ENCODE data around the gene MAST1.

The MAST1 gene

GRCh38 chr19:12838182-12838885 is at the start of gene MAST1:
MAST1 (plus strand) TSS chr19:12838515; CDS start chr19:12838573, 58 bp downstream.
- peak within 1 kb of the TSS; percentile 12 for H3K4me3 ChIP-seq (ENCODE audit: low read depth, low read length)
- no peak for DNase-seq (ENCODE audit: low read depth, low spot score)
- in situ Hi-C loops (cut with HindIII; ENCODE audit: low sequenced_read_pairs): no loop called here
- TF ChIP-seq CTCF (IDR thresholded peaks at IDR 0.05; ENCODE audit: low read depth, low read length): peak; percentile 35

- DNase-seq (ENCODE audit: low read depth, low spot score): peak; percentile 66
- in situ Hi-C loops (cut with HindIII; ENCODE audit: low sequenced_read_pairs): no loop called here
- TF ChIP-seq CTCF (IDR thresholded peaks at IDR 0.05; ENCODE audit: low read depth, low read length): peak; percentile 2
- no peak overlapping the region for H3K4me3 ChIP-seq (ENCODE audit: low read depth, low read length)
These were observed 49.6 kb upstream of the MAST1 start for GRCh38 chr19:12788682-12789097.

- peak overlapping the region; percentile 21 for H3K4me3 ChIP-seq (ENCODE audit: low read depth, low read length)
- peak; percentile 50 for DNase-seq (ENCODE audit: low read depth, low spot score)
- TF ChIP-seq CTCF (IDR thresholded peaks at IDR 0.05; ENCODE audit: low read depth, low read length): no peak
- in situ Hi-C loops (cut with HindIII; ENCODE audit: low sequenced_read_pairs): no loop called here
These were observed 49.0 kb upstream of the MAST1 start for GRCh38 chr19:12789098-12789903.

GRCh38 chr19:12789904-12790619 is 48.3 kb upstream of the MAST1 start:
- no peak for TF ChIP-seq CTCF (IDR thresholded peaks at IDR 0.05; ENCODE audit: low read depth, low read length)
- in situ Hi-C loops (cut with HindIII; ENCODE audit: low sequenced_read_pairs): no loop called here
- peak overlapping the region; percentile 99 for H3K4me3 ChIP-seq (ENCODE audit: low read depth, low read length)
- DNase-seq (ENCODE audit: low read depth, low spot score): peak; percentile 98

- in situ Hi-C loops (cut with HindIII; ENCODE audit: low sequenced_read_pairs): no loop called here
These were observed 47.5 kb upstream of the MAST1 start for GRCh38 chr19:12790628-12791344.

More at GRCh38 chr19:12790628-12791344, 47.5 kb upstream of the MAST1 start:
- no peak for TF ChIP-seq CTCF (IDR thresholded peaks at IDR 0.05; ENCODE audit: low read depth, low read length)
- no peak for DNase-seq (ENCODE audit: low read depth, low spot score)
- H3K4me3 ChIP-seq (ENCODE audit: low read depth, low read length): peak overlapping the region; percentile 99
